H1 (cell line): ENCODE results near the gene NCK2. TPM values are rescaled to one million over a fixed set of nuclear protein-coding genes. Genes with fewer than 3 reads are reported as not detected.

ENCODE experiments used
- CTCF ChIA-PET: fragments of 300-600 bp; sonication (Branson Sonifier 250); formaldehyde crosslinking; loops from one replicate; lab custom pipeline; 2021; ENCODE audit not compliant: partially characterized antibody; lab: Charles Lee
- POLR2A ChIA-PET: fragments of 300-600 bp; sonication (Branson Sonifier 250); formaldehyde crosslinking; loops from one replicate; lab custom pipeline; 2021; ENCODE audit warnings: inconsistent platforms; ENCODE audit not compliant: partially characterized antibody; lab: Charles Lee
- DNase-seq, 2 experiments: peaks; one replicate each; pipeline versions ENCODE4 v3.0.0 to v3.0.0-alpha.2; 2010 to 2022; ENCODE audit warnings: low spot score in 2 of 2, low read depth in 1 of 2, mixed read lengths in 1 of 2
- FAIRE-seq: peaks from 2 replicates; lab custom pipeline; 2011; peaks lifted over from hg19 to GRCh38; lab: Jason Lieb, UNC
- H2AFZ ChIP-seq: 2 replicates; pipeline ENCODE4 v1.8.1; 2012; ENCODE audit warnings: low read length, inconsistent platforms
- H2AK5ac ChIP-seq: 2 replicates; pipeline ENCODE4 v1.6.1; 2013; ENCODE audit warnings: low read depth, low read length
- H2BK120ac ChIP-seq: replicated peaks from 2 replicates; pipeline ENCODE3; 2013; ENCODE audit warnings: low read depth, low read length, inconsistent platforms
- H2BK12ac ChIP-seq: 2 replicates; pipeline ENCODE4 v1.6.1; 2013; ENCODE audit warnings: low read depth, low read length
- H2BK15ac ChIP-seq: 2 replicates; pipeline ENCODE4 v1.6.1; 2013; ENCODE audit warnings: low read length
- H2BK20ac ChIP-seq: 2 replicates; pipeline ENCODE4 v1.6.1; 2013; ENCODE audit warnings: low read length
- H2BK5ac ChIP-seq: 2 replicates; pipeline ENCODE4 v1.6.1; 2013; ENCODE audit warnings: low read depth, low read length
- H3K14ac ChIP-seq: 2 replicates; pipeline ENCODE4 v1.6.1; 2013; ENCODE audit warnings: inconsistent platforms; ENCODE audit not compliant: insufficient read length
- H3K18ac ChIP-seq: 2 replicates; pipeline ENCODE4 v1.6.1; 2013; ENCODE audit warnings: low read length; ENCODE audit errors: extremely low read depth
- H3K23ac ChIP-seq: 2 replicates; pipeline ENCODE4 v1.6.1; 2013; ENCODE audit warnings: inconsistent platforms; ENCODE audit not compliant: insufficient read length
- H3K23me2 ChIP-seq: 2 replicates; pipeline ENCODE4 v1.6.1; 2013; ENCODE audit warnings: low read depth, low read length
- H3K27ac ChIP-seq: 2 replicates; pipeline ENCODE4 v1.6.1; 2011; ENCODE audit warnings: low read depth, low read length, inconsistent platforms
- H3K27me3 ChIP-seq, 4 experiments: replicated peaks in 1 of 4; 1 replicate in 1 of 4; 2 replicates in 3 of 4; pipeline versions ENCODE4 v1.6.1 to v1.8.1; 2011 to 2013; ENCODE audit warnings: low read length in 3 of 4, mild to moderate bottlenecking in 3 of 4, inconsistent platforms in 2 of 4, mixed read lengths in 2 of 4, moderate library complexity in 1 of 4; ENCODE audit not compliant: control insufficient read depth in 3 of 4, insufficient read depth in 3 of 4; ENCODE audit errors: extremely low read depth in 1 of 4
- H3K36me3 ChIP-seq, 4 experiments: 2 replicates each; pipeline versions ENCODE4 v1.6.1 to v1.8.1; 2011 to 2013; ENCODE audit warnings: mild to moderate bottlenecking in 4 of 4, low read length in 3 of 4, moderate library complexity in 2 of 4, control low read depth in 1 of 4, inconsistent platforms in 1 of 4; ENCODE audit not compliant: insufficient read depth in 4 of 4, control insufficient read depth in 2 of 4
- H3K4ac ChIP-seq: replicated peaks from 2 replicates; pipeline ENCODE3; 2013; ENCODE audit warnings: low read length, low read depth, mixed read lengths, inconsistent platforms; ENCODE audit not compliant: insufficient read length
- H3K4me1 ChIP-seq, 4 experiments: replicated peaks in 1 of 4; 1 replicate in 1 of 4; 2 replicates in 3 of 4; pipeline versions ENCODE4 v1.6.1 to v1.8.1; 2011 to 2013; ENCODE audit warnings: low read length in 3 of 4, inconsistent platforms in 2 of 4, mixed read lengths in 1 of 4; ENCODE audit not compliant: insufficient read depth in 4 of 4, control insufficient read depth in 3 of 4
- H3K4me2 ChIP-seq, 2 experiments: 2 replicates each; pipeline versions ENCODE4 v1.6.1 to v1.8.1; 2011 to 2013; ENCODE audit warnings: low read depth in 2 of 2, low read length in 2 of 2, control low read depth in 1 of 2, inconsistent platforms in 1 of 2, mild to moderate bottlenecking in 1 of 2; ENCODE audit not compliant: insufficient read depth in 1 of 2
- H3K4me3 ChIP-seq, 4 experiments: fragments of 200-600, 300-600 bp in 1 of 4; sonication (generic), shearing (Covaris generic), sonication (Bioruptor Twin) in 1 of 4; 2 replicates each; pipeline versions ENCODE4 v1.5.1 to v1.8.1; 2011 to 2016; ENCODE audit warnings: low read length in 4 of 4, low read depth in 3 of 4, control low read depth in 2 of 4, inconsistent platforms in 2 of 4, mild to moderate bottlenecking in 2 of 4, mixed read lengths in 1 of 4, moderate library complexity in 1 of 4; ENCODE audit not compliant: insufficient read depth in 2 of 4; ENCODE audit errors: extremely low read depth in 1 of 4
- H3K56ac ChIP-seq: replicated peaks from 2 replicates; pipeline ENCODE3; 2013; ENCODE audit warnings: low read depth, mild to moderate bottlenecking, mixed read lengths, low read length, inconsistent platforms; ENCODE audit not compliant: insufficient read length
- H3K79me1 ChIP-seq: 2 replicates; pipeline ENCODE4 v1.6.1; 2013; ENCODE audit warnings: low read depth, low read length, control low read depth
- H3K79me2 ChIP-seq, 2 experiments: 2 replicates each; pipeline versions ENCODE4 v1.6.1 to v1.8.1; 2012 to 2013; ENCODE audit warnings: low read length in 2 of 2, mild to moderate bottlenecking in 2 of 2, inconsistent platforms in 1 of 2; ENCODE audit not compliant: insufficient read depth in 2 of 2, control insufficient read depth in 1 of 2
- H3K9ac ChIP-seq, 4 experiments: replicated peaks in 1 of 4; 1 replicate in 1 of 4; 2 replicates in 3 of 4; pipeline versions ENCODE4 v1.6.1 to v1.8.1; 2011 to 2013; ENCODE audit warnings: low read depth in 3 of 4, low read length in 3 of 4, control low read depth in 2 of 4, mild to moderate bottlenecking in 2 of 4, moderate library complexity in 2 of 4, inconsistent platforms in 1 of 4; ENCODE audit errors: extremely low read depth in 1 of 4
- H3K9me3 ChIP-seq, 2 experiments: 2 replicates each; pipeline versions ENCODE4 v1.6.1 to v1.8.1; 2012 to 2013; ENCODE audit warnings: mild to moderate bottlenecking in 2 of 2, moderate library complexity in 2 of 2, control low read depth in 1 of 2, inconsistent platforms in 1 of 2, low read depth in 1 of 2, low read length in 1 of 2, mixed read lengths in 1 of 2; ENCODE audit not compliant: insufficient read depth in 2 of 2
- H4K20me1 ChIP-seq, 2 experiments: replicated peaks in 1 of 2; 2 replicates each; pipeline versions ENCODE3 to v1.8.1; 2011 to 2013; ENCODE audit warnings: inconsistent platforms in 2 of 2, low read length in 2 of 2, mild to moderate bottlenecking in 1 of 2; ENCODE audit not compliant: insufficient read depth in 2 of 2, control insufficient read depth in 1 of 2
- H4K5ac ChIP-seq: 2 replicates; pipeline ENCODE4 v1.6.1; 2013; ENCODE audit warnings: low read length, low read depth, mixed read lengths, inconsistent platforms; ENCODE audit not compliant: insufficient read length
- H4K8ac ChIP-seq: 2 replicates; pipeline ENCODE4 v1.8.0; 2013; ENCODE audit warnings: mild to moderate bottlenecking, moderate library complexity, low read length, inconsistent platforms; ENCODE audit not compliant: insufficient read depth; ENCODE audit errors: extremely low read depth
- H4K91ac ChIP-seq: replicated peaks from 2 replicates; pipeline ENCODE3; 2013; ENCODE audit warnings: low read length, mixed read lengths, inconsistent platforms; ENCODE audit not compliant: insufficient read length
- ATF3 ChIP-seq: IDR thresholded peaks from 2 replicates; pipeline ENCODE4 v1.6.1; 2011; ENCODE audit warnings: low read depth, mild to moderate bottlenecking, low read length; ENCODE audit not compliant: insufficient read depth
- CBX5 ChIP-seq: fragments of 300-800, 300-1000 bp; sonication (generic); IDR thresholded peaks from 2 replicates; pipeline ENCODE4 v1.7.1; 2016; ENCODE audit warnings: antibody characterized with exemption, low read length, low read depth
- EGR1 ChIP-seq: IDR thresholded peaks from 2 replicates; pipeline ENCODE4 v1.6.1; 2011; ENCODE audit warnings: low read depth, low read length, borderline replicate concordance
- HDAC6 ChIP-seq: IDR thresholded peaks from one replicate; pipeline ENCODE4 v1.7.1; 2012; ENCODE audit warnings: low read depth, mild to moderate bottlenecking, inconsistent platforms, low read length, moderate library complexity
- KDM5A ChIP-seq: fragments of 200-600 bp; IDR thresholded peaks from 2 replicates; pipeline ENCODE4 v1.7.1; 2012; ENCODE audit warnings: mild to moderate bottlenecking, low read length, inconsistent platforms, mixed read lengths
- RXRA ChIP-seq: IDR thresholded peaks from 2 replicates; pipeline ENCODE4 v1.6.1; 2011; ENCODE audit warnings: low read depth, mild to moderate bottlenecking, low read length, moderate library complexity; ENCODE audit not compliant: insufficient read depth
- SRF ChIP-seq: IDR thresholded peaks from 2 replicates; pipeline ENCODE4 v1.6.1; 2011; ENCODE audit warnings: mild to moderate bottlenecking, low read depth, low read length, moderate library complexity
- USF2 ChIP-seq: IDR thresholded peaks from 2 replicates; pipeline ENCODE4 v1.6.1; 2011; ENCODE audit warnings: low read length, improper control_type of control experiment
- WGBS, 2 experiments: shearing (Covaris generic) in 1 of 2; methylation state at CpG; one replicate each; pipeline versions ENCODE4 v1.1.6 to v1.1.7; 2013 to 2015; ENCODE audit warnings: low lambda C conversion rate in 2 of 2, mixed read lengths in 2 of 2, inconsistent platforms in 1 of 2, low coverage in 1 of 2, missing lambda C conversion rate in 1 of 2; ENCODE audit not compliant: insufficient replicate concordance in 2 of 2, insufficient coverage in 1 of 2, insufficient read length in 1 of 2; ENCODE audit errors: extremely low coverage in 1 of 2, missing lambda C conversion rate in 1 of 2; 5-methylcytosine and 5-hydroxymethylcytosine counted together
- polyA plus RNA-seq, 7 experiments: library from polyadenylated mRNA; depleted of rRNA in 3 of 7; stranded (reverse) in 5 of 7; unstranded in 2 of 7; fragments of >200 nt in 5 of 7; fragments of 200-250 nt in 2 of 7; gene quantifications; 1 replicate in 5 of 7; 2 replicates in 1 of 7; 4 replicates in 1 of 7; pipeline versions ENCODE4 v1.2.1 to v1.2.3, GENCODE V29; 2011 to 2013; ENCODE audit warnings: missing spikeins in 2 of 7, mixed read lengths in 2 of 7
- total RNA-seq: library from RNA; stranded (reverse); fragmentation: NEBNext Ultra II Directional; extraction: Animal tissue kit (Norgen Biotek cat#: 25700); gene quantifications from 2 replicates; pipeline ENCODE4 v1.2.1, GENCODE V29; 2021

Gene NCK2
- total and polyA plus RNA-seq, 2 of the 8 experiments (the other 6 are each of a cell fraction or from before 2014, with no cell fraction given) = 30.3 to 65.7 TPM

- FAIRE-seq = no peak
Observed at GRCh38 chr2:105859694-105859951, 114.9 kb downstream of the NCK2 start.

More at GRCh38 chr2:105859694-105859951, 114.9 kb downstream of the NCK2 start:
- H3K18ac ChIP-seq = no peak overlapping the region
- H3K27ac ChIP-seq = no peak overlapping the region
- H3K4me2 ChIP-seq = no peak overlapping the region
- no peaks in the 10 kb centered on the region for H3K27me3 ChIP-seq
- POLR2A ChIA-PET = no interaction called here
- no peak overlapping the region for H3K14ac ChIP-seq
- H4K20me1 ChIP-seq = peaks cover 14% of the 10 kb centered on the region in 2 experiments
- H3K36me3 ChIP-seq = peaks cover 0 to 2% (median 0%) of the 10 kb centered on the region in 4 experiments; a peak in 3 of 8 replicates
- H2AK5ac ChIP-seq = no peak overlapping the region
- no peak overlapping the region for H4K5ac ChIP-seq
- H2BK15ac ChIP-seq = no peak overlapping the region
- TF ChIP-seq USF2 = no peak
- TF ChIP-seq KDM5A = no peak
- TF ChIP-seq ATF3 = no peak
- no peak for TF ChIP-seq SRF
- no peak for TF ChIP-seq CBX5
- no peak for TF ChIP-seq HDAC6
- no peak for TF ChIP-seq EGR1
- TF ChIP-seq RXRA = no peak
- H2AFZ ChIP-seq = no peak overlapping the region
- peaks cover 0 to 13% (median 7%) of the 10 kb centered on the region in 4 experiments; a peak in 4 of 7 replicates for H3K4me1 ChIP-seq
- DNase-seq = no peak
- no peaks in the 10 kb centered on the region for H3K9me3 ChIP-seq
- H3K23ac ChIP-seq = no peak overlapping the region
- no peak overlapping the region for H2BK5ac ChIP-seq
- no peak overlapping the region for H3K4me3 ChIP-seq
- 85% methylated on average over 2 of the region's 2 CpGs; no CpG with 5 or more reads in 1 of the 2 experiments for WGBS, 2 experiments
- no peak overlapping the region for H4K91ac ChIP-seq
- no peak overlapping the region for H4K8ac ChIP-seq
- peaks cover 5% of the 10 kb centered on the region; the same call in 1 of the 2 replicates for H3K79me1 ChIP-seq
- no peaks in the 10 kb centered on the region; the same call in 1 of the 2 replicates for H3K23me2 ChIP-seq
- H2BK20ac ChIP-seq = no peak overlapping the region
- H3K79me2 ChIP-seq = peaks cover 0 to 27% of the 10 kb centered on the region in 2 experiments; a peak in 2 of 4 replicates
- H2BK12ac ChIP-seq = no peak overlapping the region
- no peak overlapping the region for H3K9ac ChIP-seq
- CTCF ChIA-PET = no interaction called here
- no peak overlapping the region for H3K4ac ChIP-seq
- H2BK120ac ChIP-seq = no peak overlapping the region
- H3K56ac ChIP-seq = no peak overlapping the region
